DOHH2 (cell line): ENCODE data around the gene NEK7.

Source experiments
- CTCF ChIP-seq: fragments of 200-600 bp; sonication (generic); IDR thresholded peaks from one replicate; pipeline ENCODE4 v1.5.1; 2014; ENCODE audit warnings: antibody characterized with exemption, mild to moderate bottlenecking, low read depth, low read length; ENCODE audit not compliant: poor library complexity, severe bottlenecking
- EZH2phosphoT487 ChIP-seq: fragments of 200-600 bp; sonication (generic); IDR thresholded peaks from 2 replicates; pipeline ENCODE4 v1.6.1; 2017; ENCODE audit warnings: borderline replicate concordance, mild to moderate bottlenecking, antibody characterized with exemption, low read length, moderate library complexity, mixed read lengths

- TF ChIP-seq CTCF (no peak), EZH2phosphoT487 (no peak)
These were observed 99.0 kb downstream of the NEK7 start for GRCh38 chr1:198255784-198256183.
